Airway epithelial cell (primary cell): ENCODE measurements around the gene SPANXC. TPM values are rescaled to one million over a fixed set of nuclear protein-coding genes. Genes with fewer than 3 reads are reported as not detected.

ENCODE experiments used
- total RNA-seq: library from RNA; depleted of rRNA; stranded (reverse); fragments of >200 nt; gene quantifications from 2 replicates; pipeline ENCODE4 v1.2.3, GENCODE V29; 2015

SPANXC gene, protein sequence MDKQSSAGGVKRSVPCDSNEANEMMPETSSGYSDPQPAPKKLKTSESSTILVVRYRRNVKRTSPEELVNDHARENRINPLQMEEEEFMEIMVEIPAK
- not detected in 2 replicates for total RNA-seq

DNA sequence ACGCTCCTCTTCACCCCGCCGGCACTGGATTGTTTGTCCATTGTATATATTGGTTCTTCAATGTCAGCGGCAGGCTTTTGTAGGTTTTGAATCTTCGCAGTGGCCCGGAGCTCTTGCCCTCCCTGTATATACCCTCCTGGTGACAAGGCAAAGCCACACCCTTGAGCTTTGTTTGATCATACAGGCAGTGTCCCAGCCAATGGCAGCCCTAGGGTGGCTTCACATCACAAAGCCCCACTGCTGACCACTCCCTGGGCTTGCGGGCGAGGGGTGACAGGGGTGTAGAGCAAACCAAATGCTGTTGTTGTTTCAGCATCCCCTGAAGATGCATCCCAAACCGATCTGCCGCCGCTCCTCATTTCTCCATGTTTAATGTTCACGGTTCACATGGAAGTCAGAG lies at the start of gene SPANXC:
Gene SPANXC, minus strand, starts transcription at position 101 of the 400 bp plus-strand sequence. Its CDS starts 60 bp downstream, at position 41.

Other genes with a start within 250 kb of the SPANXC start
- gene SPANXB1, start 239.9 kb downstream of the SPANXC start, total RNA-seq, result not detected in 2 replicates
- gene LDOC1, start 65.4 kb downstream of the SPANXC start, total RNA-seq, result 6.2 and 17.4 TPM in 2 replicates